ENCODE data around the gene AAMP. TPM values are rescaled to one million over a fixed set of nuclear protein-coding genes. Genes with fewer than 3 reads are reported as not detected.

Gene AAMP
- total RNA-seq, 2 donors from 2014 or later: 43.3 to 45.0 TPM

DNA sequence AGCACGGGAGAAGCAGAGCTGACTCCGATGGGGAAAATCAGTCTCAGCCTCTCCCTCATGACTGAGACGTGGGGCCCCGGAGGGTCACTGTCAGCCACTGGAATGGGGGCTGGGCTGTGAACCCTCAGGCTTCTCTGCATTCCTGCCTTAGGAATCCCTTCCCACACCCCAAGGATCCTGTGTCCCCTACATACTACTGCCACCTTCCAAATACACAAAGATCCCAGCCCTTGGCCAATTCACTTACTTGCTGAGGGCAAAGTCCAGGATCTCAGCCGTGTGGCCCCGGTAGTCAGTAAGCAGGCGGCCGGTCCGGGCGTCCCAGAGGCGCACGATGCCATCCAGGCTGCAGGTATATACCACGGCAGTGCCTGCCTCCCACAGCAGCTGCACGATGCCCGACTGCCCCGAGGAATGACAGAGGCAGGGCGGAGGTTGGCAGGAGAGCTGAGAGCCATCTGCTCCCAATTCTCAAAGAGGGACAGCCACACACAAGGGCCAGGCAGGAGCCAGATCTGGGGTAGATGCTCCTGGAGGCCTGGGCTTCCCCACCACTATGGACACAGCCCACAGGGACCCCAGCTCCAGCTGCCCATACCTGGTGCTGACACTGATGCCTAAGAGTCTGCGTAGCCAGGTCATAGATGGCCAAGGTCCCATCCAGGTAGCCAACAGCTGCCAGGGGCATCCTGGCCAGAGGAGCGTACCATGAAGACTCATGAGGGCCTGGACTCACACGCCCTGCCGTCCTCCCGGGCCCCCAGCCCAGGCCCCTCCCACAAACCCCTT, 5.0 kb downstream of the AAMP start:
- intact Hi-C loops (cut with DNase I): no loop called here
- DNase-seq (ENCODE audit: low spot score): peak; percentile 76

DNA sequence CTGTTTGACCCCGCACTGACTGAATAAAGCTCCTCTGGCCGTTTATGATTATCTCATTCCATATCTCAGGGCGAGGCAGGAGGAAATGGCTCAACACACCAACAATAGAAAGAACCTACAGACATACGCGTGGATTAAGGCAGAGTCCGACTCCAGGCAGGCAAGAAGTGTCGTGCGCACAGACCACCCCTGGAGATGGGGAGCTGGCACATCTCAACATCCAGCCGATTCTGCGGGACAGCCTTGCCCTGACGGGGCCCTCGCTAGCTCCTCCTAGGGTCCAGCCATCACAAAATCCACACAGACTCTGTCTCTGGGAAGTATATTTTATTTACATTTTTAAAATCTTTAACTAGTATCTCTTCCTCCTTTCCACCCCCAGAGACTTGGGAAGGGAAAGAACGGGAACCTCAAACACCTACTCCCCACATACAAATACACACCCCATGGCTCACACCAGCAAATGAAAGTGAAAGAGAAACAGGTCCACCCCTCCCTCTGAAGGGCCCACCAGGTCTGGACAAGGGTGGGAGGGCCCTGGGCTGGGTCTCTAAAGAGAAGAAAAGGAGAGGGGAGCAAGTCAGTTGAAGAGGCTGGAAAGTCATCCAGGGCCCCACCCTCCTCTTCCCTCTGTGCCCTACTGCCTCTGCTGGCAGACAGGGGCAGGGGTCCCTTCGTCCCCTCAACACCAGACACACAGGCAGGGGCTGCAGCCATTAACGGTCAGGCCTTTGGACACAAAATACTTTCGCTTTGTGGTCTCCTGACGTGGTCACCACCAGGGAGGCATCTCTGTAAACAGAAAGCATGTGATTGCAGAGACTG, 5.9 kb downstream of the AAMP start:
- DNase-seq (ENCODE audit: low spot score): peak; percentile 38
- intact Hi-C loops (cut with DNase I): no loop called here

- DNase-seq (ENCODE audit: low spot score): peak; percentile 79
- intact Hi-C loops (cut with DNase I): no loop called here
These were observed 7.0 kb downstream of the AAMP start for GRCh38 chr2:218262631-218263586.

GRCh38 chr2:218262237-218262600, 7.7 kb downstream of the AAMP start:
- intact Hi-C loops (cut with DNase I): no loop called here
- DNase-seq (ENCODE audit: low spot score): no peak

- intact Hi-C loops (cut with DNase I): no loop called here
These were observed 8.3 kb downstream of the AAMP start for GRCh38 chr2:218261423-218262236.

DNA sequence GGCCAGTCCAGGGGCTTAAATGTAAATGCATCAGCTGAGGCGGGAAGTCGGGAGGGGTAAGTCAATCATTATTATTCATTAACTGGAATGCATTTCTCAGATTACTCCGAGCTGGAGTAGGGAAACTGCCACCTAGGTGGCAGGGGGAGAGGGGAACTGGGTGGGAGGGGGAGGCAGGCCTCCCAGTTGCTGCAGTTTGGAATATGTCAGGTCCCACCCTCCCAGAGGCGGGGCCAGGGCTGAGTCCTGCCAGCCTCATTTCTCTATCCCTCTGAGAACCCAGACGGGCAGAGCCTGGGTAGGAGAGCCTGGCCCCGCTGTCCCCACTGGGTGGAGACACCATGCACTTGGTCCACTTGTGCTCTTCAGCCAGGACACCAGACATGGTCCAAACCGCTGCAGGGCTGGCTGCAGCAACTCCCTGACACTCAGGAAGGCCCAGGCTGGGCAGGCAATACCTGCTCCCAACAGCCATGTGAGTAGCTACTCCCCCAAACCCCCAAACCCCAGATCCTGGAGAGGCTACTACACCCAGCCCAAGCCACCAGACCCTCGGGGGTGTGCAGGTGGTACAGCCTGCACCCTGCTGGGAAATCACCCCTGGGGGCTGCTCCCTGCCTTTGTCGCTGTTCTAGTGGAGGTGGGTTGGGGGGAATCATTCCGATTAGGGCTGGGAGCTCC, 9.1 kb downstream of the AAMP start, which contains the start of gene GPBAR1:
GPBAR1 (plus strand) TSS at position 274 of the 681 bp plus-strand sequence. CDS start 1,710 bp downstream, outside the sequence.
- DNase-seq (ENCODE audit: low spot score): peak; percentile 84
- intact Hi-C loops (cut with DNase I): no loop called here

More at GRCh38 chr2:218261423-218262236, 8.3 kb downstream of the AAMP start:
- DNase-seq (ENCODE audit: low spot score): peak; percentile 54

DNA sequence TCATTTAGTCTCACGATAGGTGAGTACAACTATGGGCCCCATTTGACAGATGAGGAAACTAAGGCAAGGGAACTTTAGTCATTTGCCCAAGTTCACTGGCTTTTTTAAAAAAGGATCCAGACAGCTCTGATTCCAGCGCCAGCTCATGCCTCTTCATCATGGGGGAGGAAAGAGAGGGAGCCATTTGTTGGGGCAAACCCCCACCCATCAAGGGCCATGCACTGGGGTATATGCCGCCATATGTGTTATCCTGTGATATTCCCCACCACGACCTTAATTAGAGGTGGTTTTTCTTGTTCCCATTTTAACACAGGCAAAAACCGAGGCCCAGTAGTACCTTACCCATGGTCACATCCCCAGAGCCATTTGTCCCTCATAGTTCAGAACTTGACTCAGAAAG, 9.8 kb downstream of the AAMP start:
- DNase-seq (ENCODE audit: low spot score): no peak
- intact Hi-C loops (cut with DNase I): no loop called here

- intact Hi-C loops (cut with DNase I): no loop called here
- DNase-seq (ENCODE audit: low spot score): peak; percentile 89
These were observed 10.6 kb downstream of the AAMP start for GRCh38 chr2:218259099-218259961.

- peak; percentile 77 for DNase-seq (ENCODE audit: low spot score)
- intact Hi-C loops (cut with DNase I): no loop called here
These were observed 12.5 kb downstream of the AAMP start for GRCh38 chr2:218257390-218257981.

- intact Hi-C loops (cut with DNase I): no loop called here
These were observed 13.2 kb downstream of the AAMP start for GRCh38 chr2:218256612-218257350.

GRCh38 chr2:218255446-218255845, 14.5 kb downstream of the AAMP start:
- intact Hi-C loops (cut with DNase I): no loop called here
- no peak for DNase-seq (ENCODE audit: low spot score)

More at GRCh38 chr2:218256612-218257350, 13.2 kb downstream of the AAMP start:
- no peak for DNase-seq (ENCODE audit: low spot score)

GRCh38 chr2:218253232-218253625, 16.7 kb downstream of the AAMP start:
- no peak for DNase-seq (ENCODE audit: low spot score)
- intact Hi-C loops (cut with DNase I): no loop called here

GRCh38 chr2:218252509-218253231, 17.3 kb downstream of the AAMP start:
- DNase-seq (ENCODE audit: low spot score): no peak
- intact Hi-C loops (cut with DNase I): no loop called here

- no peak for DNase-seq (ENCODE audit: low spot score)
- intact Hi-C loops (cut with DNase I): no loop called here
These were observed 20.2 kb downstream of the AAMP start for GRCh38 chr2:218249691-218250090.

DNA sequence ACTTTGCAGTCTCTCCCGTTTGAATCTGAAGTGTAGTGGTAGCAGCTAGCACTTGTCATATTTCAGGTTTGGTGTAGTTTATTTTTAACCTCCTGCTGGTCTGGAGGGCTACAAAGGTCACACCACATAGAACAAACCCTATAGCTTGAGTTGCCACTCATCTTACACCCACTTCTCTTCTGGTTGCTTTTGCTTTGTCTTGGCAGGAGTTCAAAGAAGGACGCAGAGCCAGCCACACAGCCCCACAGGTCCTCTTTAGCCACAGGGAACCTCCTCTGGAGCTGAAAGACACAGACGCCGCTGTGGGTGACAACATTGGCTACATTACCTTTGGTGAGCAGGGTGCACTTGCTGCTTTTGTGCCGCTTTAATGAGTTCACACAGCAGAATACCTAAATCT, 24.7 kb downstream of the AAMP start:
- no peak for DNase-seq (ENCODE audit: low spot score)

More for the DNA sequence above, 24.7 kb downstream of the AAMP start:
- intact Hi-C loops (cut with DNase I): no loop called here
